Stimulated activated CD4-positive, alpha-beta T cell treated with anti-CD3 and anti-CD28 coated beads, Interleukin-15, amount 100 ng/mL, for 48 hours (primary cell): Measurements from ENCODE around the gene RAB44.

Experiments
- DNase-seq, 2 donors: peaks; one replicate each; pipeline ENCODE4 v3.0.0-alpha.2; 2020; ENCODE audit warnings: low read depth in 2 of 2

Gene RAB44

DNA sequence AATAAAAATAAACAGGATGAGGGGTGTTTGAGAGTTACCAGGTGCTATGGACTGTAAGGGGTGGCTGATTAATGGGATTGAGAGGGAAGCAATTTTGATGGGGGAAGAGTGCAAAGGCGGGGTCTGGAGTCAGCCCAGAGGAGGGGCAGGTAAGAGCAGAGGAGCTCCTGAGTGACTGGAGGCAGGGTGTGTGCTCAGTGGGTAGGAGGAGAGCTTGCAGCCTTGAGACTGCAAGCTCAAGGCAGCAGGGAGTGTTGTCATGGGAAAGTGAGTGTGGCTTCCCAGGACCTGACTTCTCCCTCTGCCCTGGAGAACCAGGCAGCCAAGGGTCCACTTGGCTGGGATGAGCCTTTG is 54.2 kb downstream of the RAB44 start:
- no peak for DNase-seq

DNA sequence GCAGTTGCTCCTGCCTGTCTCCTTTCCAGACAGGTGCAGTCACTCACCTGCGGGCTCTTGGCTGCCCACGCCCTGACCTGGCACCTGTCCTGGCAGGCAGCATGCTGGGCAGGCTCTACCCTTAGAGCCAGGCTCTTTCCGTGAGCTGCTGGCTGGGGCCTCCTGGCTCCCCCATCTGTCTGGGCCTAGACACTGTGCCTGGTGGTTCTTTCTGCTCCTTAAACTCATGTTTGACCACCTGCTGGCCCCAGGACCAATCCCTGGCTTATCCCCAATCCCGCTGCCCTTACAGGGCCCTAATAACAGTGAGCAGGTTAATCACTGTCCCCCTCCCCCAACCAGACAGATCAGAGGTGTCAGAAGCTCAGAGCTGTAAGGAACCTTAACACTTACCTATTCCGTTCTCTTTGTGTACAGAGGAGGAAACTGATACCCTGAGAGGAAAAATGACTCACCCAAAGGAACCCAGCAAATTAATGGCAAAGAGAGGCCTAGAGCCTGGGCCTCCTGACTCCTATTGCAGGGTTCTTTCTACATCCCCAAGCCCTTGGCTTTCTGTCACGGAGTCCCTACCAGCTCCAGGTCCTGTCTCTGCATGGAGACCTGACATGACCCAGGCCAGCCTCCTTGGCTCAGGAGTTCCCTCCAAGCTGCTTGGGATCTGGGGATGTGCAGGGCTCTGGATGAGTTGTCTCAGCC is 54.7 kb downstream of the RAB44 start:
- no peak for DNase-seq

DNA sequence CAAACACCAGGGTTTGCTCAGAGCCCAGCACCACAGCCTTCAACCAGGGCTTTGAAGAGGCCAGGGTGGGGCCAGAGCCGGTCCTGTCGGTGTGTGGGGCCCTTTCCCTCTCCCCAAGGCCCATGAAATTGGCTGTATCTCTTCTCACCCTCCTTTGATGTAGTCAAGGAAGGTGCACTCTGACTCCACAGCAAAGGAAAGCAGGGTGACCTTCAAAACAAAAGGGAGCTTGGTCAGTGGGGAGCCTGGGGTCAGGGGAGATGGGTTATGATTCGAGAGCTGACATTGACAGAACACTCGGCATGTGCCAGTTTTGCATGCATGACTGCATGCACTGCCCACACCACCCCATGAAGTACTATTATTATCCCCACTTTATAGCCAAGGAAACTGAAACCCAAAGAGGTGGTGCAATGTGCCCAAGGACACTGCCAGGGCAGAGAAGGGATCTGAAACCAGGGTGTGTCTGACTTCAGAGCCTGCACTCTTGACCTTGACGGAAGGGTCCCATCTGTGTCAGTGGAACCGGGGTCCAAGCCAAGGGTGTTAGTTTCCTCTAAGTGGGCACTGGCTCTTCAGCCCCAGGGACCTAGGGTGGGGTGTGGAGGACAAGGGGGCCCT is 55.4 kb downstream of the RAB44 start:
- no peak for DNase-seq

DNA sequence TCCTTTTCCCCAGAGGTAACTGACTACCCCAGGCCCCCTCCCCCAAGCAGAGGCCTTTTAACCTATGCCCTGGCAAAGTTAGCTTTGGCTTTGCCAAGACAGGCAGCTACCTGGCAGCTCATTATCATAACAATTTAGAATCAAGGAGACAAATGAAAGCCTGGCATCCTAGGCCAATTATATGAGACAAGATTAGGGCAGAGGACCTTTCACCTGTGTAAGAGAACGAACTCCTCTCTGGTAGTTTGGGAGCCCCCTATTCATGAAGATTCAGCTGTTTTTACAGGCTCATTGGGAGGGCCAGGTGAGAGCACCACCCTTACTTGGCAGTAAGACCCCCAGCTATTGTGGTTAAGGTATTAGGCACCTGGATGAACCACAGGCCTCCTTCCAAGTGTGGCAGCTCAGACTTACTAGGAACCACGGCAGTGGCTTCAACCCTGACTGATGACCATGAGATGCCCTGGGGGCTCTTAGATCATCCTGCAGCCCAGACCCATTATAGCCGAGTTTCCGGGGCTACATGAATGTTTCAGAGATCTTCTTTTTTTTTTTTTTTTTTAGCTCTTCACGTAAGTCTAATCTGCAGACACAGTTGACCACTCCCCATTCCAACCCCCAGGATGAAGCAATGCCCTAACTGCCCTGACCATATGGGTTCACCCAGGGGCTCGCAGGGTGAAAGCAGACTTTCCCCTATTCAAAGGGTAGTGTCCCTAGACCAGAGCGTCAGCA is 56.2 kb downstream of the RAB44 start:
- no peak for DNase-seq

DNA sequence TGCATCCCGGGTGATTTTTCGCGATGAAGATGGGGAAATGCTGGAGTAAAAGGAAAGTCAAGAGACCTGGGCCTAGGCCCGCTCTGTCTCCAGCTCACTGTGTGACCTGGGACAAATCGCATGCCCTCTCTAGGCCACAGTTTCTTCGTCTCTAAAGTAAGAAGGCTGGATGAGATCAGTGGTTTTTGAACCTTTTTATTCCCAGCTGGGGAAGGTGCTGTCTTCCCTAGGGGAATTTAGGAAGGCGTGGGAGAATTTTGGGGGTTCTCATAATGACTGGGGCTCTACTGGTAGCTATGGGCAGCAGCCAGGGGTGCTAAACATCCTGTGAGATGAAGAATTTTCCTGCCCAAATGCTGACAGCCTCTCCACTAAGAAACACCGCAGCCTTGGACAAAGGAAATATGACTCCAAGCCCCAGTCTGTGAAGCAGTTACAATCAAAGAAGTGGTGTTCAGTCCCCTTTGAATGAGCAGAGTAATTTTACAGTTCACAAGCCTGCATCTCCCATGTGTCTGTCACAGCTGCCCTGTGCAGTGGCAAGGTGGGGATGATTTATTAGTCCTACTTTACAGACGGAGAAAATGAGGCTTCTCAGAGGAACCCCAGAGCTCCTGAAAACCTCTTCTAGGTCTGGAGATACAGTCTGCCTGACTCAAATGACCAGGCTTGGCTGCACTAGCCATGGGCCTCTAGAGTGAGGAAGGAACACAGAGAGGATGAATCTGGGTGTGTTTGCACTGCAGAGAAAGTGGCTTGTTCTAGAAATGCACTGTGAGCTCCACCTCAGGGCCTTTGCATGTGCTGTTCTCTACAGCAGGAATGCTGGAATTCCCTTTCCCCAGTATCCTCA is 57.2 kb downstream of the RAB44 start:
- DNase-seq = no peak

DNA sequence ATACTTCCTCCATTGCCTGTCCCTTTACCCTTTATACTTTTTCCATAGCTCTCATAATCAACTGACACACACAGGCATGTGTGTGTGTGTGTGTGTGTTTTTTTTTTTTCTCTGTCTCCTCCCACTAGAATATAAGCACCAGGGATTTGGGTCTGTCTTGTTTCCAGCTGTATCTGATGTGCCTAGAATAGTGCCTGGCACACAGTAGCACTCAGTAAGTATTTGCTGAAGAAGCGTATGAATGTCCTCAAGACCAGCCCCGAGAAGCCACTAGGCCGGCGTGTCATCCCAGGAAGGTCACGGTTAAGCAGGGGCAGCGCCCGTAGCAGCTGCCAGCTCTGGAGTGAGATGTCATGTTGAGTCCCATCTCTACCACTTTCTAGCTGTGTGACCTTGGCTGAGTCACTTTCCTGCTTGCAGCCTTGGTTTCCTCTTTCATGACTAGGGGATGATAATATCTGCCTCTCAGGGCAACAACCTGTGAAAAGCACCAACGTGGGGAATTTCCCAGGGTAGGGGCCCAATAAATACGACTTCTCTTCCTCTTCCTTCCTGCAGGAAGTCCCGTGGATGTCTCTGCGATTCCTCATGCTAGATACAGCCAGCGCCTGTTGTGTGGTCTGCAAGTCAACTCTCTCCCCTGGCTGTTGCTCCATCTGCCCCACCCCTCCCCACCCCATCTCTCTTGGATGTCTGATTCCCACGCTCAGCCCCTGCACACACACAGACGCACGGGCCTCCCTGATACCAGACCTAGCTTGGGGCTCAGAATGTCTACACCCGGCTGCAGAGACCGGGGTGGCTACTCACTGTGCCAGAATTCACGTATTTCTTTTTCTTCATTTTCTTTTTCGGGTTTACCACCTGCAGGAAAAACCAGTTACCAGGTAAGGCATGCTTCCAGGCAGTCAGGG is 58.1 kb downstream of the RAB44 start:
- DNase-seq = peak; percentile 64 to 68

DNA sequence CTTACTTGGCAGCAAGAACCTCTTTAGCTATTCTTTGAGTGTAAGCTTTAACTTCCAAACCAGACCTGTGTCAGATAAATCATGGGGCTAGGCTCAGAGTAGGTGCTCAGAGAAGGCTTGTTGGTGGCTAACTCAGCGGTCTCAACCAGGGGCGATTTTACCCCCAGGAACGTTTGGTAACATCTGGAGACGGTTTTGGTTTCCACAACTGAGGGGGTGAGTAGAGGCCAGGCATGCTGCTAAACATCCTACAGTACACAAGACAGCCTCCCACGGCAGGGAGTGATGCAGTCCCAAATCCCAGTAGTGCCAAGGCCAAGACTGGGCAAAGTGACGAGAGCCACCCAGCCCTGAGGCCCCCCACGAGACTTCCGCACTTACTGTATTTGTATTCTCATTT is 59.2 kb downstream of the RAB44 start:
- no peak for DNase-seq

DNA sequence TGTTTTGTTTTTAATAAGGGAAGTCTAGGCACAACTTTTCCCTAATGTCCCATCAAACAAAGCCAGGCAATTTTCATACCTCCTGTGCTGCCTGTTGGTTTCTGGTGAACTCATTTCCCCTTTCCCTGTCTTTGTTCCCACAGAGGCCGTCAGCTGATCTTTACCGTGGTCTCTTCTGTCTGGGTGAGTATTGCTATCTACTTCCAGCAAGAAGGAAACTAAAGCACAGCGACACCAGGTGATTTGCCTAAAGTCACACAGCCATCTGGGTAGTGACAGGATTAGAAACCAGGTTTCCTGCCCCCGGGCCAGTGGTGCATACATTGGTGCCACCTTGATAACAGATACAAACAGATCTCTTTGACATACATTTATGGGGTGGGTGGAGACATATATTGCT is 59.6 kb downstream of the RAB44 start:
- DNase-seq = no peak

DNA sequence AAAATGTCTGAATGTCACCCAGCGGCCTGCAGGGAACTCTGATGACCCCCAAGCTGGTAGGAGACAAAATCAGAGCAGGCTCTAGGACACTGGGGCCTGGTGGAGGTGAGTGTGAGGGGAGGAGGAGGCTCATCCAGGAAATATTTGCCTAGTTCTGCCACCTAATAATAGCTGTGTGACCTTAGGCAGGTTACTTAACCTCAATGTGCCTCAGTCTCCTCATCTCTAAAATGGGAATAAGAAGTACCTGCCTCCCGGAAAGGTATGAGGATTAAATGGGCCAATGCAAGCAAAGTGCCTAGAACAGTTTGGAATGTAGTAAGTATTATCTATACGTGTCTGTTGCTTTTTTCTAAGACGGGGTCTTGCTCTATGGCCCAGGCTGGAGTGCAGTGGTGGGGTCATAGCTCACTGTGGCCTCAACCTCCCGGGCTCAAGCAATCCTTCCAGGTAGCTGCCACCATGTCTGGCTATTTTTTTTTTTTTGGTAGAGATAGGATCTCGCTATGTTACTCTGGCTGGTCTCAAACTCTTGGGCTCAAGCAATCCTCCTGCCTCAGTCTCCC is 60.4 kb downstream of the RAB44 start:
- DNase-seq = no peak

DNA sequence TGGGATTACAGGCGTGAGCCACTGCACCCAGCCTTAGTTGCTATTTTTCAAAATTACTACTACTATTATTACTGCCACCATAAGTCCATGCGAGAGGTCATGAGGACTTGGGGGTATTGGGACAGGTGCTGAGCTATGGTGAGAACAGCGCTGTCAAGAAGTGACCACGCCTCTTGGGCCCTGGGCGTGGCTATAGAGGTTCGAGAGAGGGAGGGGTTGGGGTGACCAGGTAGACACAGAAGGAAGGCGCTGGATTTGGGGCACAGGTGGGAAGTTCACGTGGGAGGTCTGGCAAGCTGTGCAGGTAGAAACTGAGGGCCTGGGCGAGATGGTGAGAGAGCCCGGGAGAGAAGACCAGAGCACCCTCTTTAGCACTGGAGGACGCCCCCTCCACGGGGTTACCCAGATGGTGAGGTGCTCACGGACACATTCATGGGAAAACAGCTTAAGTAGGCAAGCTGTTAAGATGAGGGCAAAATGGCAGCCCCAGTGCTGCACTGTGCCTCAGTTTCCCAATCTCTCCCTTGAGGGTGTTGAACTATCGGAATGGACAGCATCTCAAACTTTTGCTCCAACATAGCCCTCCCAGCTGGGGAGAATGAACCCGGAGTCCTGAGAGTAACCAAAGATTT is 61.0 kb downstream of the RAB44 start:
- DNase-seq = no peak

DNA sequence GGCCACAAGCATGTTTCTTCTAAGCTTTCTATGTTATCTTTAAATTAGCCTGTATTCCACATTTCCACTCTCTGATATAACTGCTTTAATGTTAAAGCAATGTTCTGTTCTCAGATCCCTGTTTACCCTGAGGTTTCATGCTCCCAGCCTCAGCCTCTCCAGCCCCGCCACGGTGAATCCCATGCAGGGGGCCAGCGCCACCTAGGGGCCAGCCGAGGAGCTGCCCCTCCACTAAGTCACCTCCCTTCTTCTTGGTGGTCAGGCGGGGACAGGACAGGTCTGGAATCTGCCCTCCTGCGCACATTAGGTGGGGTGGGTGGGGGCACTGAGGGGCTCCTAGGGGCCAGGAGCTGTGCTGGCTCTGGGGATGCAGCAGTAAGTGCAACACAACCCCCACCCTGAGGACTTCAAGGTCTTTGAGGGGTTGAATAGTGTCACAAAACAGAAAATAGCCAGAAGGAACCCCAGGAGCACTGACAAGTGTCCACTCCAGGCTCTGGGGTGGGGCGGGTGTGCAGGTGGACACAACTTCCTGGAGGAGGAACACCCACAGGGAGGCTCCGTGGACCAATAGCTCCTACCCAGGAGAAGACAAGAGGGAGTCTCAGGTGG is 61.6 kb downstream of the RAB44 start:
- peak; percentile 53 to 75 for DNase-seq

DNA sequence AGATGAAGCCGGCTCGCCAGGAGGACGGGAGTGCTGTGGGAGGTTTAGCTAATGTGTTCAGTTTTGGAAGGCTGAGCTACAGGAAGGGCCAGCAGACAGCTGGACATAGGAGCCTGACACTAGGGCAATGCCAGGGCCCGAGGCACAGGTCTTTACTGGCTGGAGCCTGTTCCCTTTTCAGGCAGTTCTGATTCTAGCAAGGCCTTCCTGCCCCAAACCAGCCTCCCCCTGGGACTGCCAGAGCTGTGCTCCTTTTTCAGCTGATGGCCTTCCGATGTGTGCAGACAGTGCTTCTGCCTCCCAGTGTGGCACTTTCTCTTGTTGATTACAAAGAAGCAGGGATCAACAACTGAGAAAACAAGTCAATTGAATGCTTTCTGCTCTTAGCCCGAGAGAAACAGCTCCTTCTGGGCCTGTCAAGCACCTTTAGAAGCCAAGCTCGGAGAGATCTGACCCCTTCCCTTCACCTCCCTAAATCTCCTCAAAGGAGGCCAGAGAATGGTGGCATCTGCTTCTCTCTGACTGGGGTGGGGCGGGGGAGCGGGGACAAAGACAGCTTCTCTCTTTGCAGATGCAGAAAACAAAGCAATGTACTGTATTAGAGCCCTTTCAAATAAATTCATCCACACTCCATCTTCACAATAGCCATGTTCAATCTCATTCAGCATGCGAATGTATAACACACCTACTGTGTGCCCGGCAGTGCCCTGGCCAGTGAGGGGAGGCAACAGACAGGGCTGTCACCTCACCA is 63.2 kb downstream of the RAB44 start:
- no peak for DNase-seq

DNA sequence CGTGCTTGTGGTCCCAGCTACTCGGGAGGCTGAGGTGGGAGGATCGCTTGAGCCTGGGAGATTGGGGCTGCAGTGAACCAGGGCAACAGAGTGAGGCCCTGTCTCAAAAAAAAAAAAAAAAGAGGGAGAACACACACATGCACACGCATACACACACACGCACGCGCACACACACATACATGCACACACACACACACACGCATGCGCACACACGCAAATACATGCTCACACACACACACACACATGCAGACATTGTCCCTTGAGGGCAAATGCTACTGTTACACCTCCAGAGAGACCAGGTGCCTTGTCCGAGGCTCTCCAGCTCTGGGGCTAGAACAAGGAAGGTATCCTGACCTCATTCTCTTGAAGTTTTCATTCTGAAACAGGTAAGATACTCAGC is 64.5 kb downstream of the RAB44 start:
- no peak for DNase-seq

DNA sequence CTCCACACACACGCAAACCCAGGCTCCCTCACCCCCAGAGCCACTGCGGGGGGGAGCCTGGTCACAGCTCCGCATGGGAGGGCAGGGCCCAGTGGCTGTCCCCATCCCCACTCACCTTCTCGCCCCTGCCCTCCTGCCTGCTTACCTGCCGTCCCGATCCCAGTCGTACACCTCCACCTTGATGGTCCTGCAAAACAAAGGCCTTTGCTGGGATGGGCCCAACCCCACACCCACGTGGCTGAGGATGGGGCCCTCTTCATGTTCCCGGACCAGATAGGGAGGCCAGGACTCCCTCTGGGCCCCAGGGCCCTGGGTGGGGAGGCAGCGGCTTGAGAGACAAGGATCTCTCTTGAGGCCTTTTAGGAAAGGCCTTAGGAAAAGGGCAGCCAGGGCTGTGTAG is 67.6 kb downstream of the RAB44 start:
- no peak for DNase-seq

DNA sequence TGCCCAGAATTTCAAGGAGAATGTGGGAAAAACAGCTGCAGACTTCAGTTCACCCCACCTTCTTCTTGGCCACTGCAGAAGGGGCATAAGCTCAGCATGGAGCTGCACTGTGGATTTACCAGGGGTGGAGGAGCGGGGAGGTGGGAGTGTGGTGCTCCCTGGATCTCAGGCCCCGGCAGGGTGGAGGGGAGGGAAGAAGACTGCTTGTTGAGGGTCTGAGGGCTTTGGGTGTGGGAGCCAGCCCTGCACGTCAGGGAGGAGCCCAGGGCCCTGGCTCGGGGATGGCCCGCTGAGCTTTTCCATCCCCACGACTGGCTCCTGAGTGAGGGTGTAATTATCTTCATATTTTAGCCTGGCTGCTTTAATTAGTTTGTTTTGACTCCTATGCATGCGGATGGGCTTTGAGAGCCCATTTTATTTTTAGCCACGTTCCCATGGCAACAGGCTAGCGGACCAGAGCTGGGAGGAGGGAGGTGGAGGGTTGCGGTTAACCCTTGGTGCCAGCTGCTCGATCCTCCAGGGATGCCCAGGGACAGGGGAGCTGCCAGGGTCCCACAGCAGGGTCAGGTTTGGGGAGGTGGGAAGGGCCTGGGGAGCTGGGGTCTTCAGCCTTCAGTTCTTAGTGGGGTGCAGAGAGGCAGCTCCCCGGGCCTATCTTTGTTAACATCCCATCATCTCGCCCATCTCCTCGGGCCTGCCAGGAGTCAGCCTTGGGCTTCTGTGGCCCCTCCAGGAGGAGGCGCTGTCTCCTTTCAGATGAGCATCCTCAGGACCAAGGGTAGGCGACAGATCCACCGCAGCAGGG is 68.2 kb downstream of the RAB44 start:
- DNase-seq = peak; percentile 72 to 83

DNA sequence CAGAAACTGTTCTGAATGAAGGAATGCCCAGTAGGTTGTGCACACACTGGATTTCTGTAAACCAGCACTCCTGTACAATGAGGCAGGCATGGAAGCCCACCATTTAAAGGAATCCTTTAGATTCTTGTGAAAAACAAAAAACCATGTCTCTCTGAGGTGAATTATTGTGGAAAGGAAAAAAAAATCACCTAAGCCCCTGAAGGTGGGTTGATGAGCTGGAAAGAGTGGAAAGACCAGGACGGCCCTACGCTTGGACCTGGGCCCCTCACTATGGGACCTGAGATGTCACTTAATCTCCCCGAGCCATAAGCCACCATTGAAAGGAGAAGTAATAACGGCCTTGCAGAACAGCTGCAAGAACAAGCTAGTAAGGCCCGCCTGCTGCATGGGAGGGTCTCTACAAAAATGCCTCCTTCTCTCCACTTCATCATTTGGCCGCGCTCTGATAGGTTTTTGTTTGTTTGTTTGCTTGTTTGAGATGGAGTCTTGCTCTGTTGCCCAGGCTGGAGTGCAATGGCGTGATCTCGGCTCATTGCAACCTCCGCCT is 68.8 kb downstream of the RAB44 start:
- no peak for DNase-seq

DNA sequence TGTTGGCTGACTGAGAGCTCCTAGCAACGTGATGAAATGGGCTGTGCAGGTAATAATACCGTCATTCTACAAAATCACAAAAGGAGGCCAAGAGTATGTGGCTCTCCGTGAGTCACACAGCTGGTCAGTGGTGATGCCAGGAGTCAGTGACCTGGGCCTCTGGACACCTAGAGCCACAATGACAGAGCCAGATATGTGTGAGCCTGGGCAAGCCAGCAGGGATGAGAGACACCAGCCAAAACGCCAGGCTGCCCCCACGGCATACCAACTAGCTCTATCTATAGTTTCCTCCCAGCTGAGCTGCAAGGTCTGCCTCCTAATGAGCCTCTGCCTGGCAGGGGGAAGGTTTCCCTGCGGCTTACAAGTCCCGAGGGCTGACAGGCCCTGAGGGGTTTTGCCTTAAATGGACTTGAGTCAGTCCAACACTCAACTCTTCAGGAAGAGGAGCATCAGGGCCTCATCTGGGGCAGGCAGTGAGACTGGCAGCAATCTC is 71.6 kb downstream of the RAB44 start:
- no peak for DNase-seq
